ENCODE measurements around the gene CTRB2.
A peak's percentile ranks its signal among the peaks of the same experiment; 100 is the strongest.

CTRB2 gene

DNA sequence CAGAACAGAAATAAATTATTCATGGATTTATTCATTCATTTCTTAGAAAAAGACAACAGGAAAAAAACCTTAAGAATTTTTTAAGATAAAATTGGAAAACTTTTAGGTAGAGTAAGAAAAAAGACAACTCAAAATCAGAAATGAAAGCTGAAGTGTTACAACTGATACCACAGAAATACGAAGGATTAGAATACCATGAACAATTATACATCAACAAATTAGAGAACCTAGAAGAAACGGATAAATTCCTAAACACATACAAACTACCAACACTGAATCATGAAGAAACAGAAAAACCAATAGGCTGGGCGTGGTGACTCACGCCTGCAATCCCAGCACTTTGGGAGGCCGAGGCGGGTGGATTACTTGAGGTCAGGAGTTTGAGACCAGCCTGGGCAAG is 27.8 kb downstream of the CTRB2 start:
- no peak for TF ChIP-seq Cebpa-rat (IDR thresholded peaks at IDR 0.05)
- Histone ChIP-seq H3K27ac (no peak overlapping the region), H3K27me3 (no peaks in the 10 kb centered on the region), H3K4me1 (no peaks in the 10 kb centered on the region), H3K9me3 (replicated peaks in 1 of 11) (peaks cover 44 to 78% (median 48%) of the 10 kb centered on the region in 11 experiments), H3K9ac (no peak overlapping the region), H3K4me2 (no peak overlapping the region), H4K20me1 (no peaks in the 10 kb centered on the region), H3K4me3 (no peak overlapping the region), H3K36me3 (peaks cover 8 to 23% (median 12%) of the 10 kb centered on the region in 11 experiments; a peak in 18 of 22 replicates)

DNA sequence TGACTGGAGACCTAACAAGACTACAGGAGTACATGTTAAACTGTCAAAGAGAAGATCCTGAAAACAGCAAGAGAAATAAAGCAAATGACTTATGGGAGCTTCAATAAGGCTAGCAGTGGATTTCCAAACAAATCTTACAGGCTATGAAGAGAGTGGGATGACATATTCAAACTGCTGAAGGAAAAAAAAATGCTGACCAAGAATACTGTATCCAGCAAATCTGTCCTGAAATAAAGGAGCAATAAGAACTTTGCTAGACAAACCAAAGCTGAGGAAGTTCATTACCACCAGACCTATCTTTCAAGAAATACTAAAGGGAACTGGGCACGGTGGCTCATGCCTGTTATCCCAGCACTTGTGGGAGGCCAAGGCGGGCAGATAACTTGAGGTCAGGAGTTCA is 30.0 kb downstream of the CTRB2 start:
- Histone ChIP-seq H3K9ac (no peak overlapping the region), H3K36me3 (peaks cover 28 to 45% (median 35%) of the 10 kb centered on the region in 11 experiments), H3K4me1 (no peaks in the 10 kb centered on the region), H4K20me1 (no peaks in the 10 kb centered on the region), H3K4me2 (no peak overlapping the region), H3K27ac (no peak overlapping the region), H3K27me3 (no peaks in the 10 kb centered on the region), H3K4me3 (0 out of 20 replicates have a peak overlapping the region, but pooled peaks of 1 of the 10 experiments have one; percentile 2), H3K9me3 (replicated peaks in 1 of 11) (peaks cover 67 to 99% (median 71%) of the 10 kb centered on the region in 11 experiments)
- TF ChIP-seq Cebpa-rat (IDR thresholded peaks at IDR 0.05), result no peak

DNA sequence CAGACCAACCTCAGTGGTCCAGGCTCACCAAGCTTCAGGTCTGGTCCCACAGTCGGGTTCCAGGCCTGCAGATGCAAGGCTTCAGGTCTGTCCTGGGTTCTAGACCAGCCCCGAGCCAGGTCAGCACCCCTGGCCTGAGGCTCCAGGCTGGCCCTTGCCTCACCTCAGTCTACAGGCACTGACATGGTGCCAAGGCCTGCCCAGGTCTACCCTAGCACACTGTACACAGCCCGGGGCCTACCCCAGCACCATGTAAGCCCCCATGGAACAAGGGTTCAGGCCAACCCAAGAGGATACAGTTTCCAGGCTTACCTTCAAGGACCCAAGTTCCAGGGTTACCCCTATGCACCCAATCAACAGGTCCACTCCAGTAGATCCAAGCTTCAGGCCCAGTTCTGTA is 31.9 kb downstream of the CTRB2 start:
- no peak overlapping the region for H3K9ac ChIP-seq

DNA sequence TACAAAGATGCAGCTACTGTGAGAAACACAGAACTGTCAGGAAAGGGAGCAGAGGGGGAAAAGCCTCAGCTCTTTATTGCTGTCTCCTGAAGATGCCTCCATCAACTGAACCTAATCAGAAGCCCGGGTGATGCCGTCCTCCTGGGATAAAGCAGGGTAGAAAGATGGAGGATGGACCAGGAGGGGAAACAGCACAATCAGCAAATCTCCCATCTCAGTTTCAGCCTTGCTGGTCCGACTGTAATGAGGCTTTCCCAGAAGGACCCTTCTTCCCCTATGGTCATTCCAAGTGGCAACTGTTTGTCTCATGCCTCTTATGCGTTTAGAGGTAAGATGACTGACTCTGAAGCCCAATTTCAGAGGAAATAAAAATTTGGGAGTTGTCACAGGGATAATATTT is 34.4 kb downstream of the CTRB2 start:
- no peak overlapping the region for H3K9ac ChIP-seq
- H3K4me1 ChIP-seq, result no peaks in the 10 kb centered on the region
- no peaks in the 10 kb centered on the region for H4K20me1 ChIP-seq
- no peaks in the 10 kb centered on the region; a peak in 1 of 22 replicates for H3K27me3 ChIP-seq
- peaks cover 100% of the 10 kb centered on the region in 11 experiments for H3K9me3 ChIP-seq (replicated peaks in 1 of 11)
- no peak overlapping the region for H3K27ac ChIP-seq
- no peak for TF ChIP-seq Cebpa-rat (IDR thresholded peaks at IDR 0.05)
- no peak overlapping the region for H3K4me2 ChIP-seq
- 0 out of 20 replicates have a peak overlapping the region, but pooled peaks of 1 of the 10 experiments have one; percentile 0 for H3K4me3 ChIP-seq
- H3K36me3 ChIP-seq, result peaks cover 72 to 89% (median 78%) of the 10 kb centered on the region in 11 experiments

More for the DNA sequence above, 31.9 kb downstream of the CTRB2 start:
- Histone ChIP-seq H3K9me3 (replicated peaks in 1 of 11) (peaks cover 85 to 99% (median 89%) of the 10 kb centered on the region in 11 experiments), H4K20me1 (no peaks in the 10 kb centered on the region), H3K36me3 (peaks cover 47 to 64% (median 53%) of the 10 kb centered on the region in 11 experiments), H3K4me2 (no peak overlapping the region), H3K27ac (no peak overlapping the region), H3K4me1 (no peaks in the 10 kb centered on the region), H3K4me3 (peak overlapping the region in 1 of 10 experiments; percentile 3; a peak in 2 of 20 replicates), H3K27me3 (no peaks in the 10 kb centered on the region)
- no peak for TF ChIP-seq Cebpa-rat (IDR thresholded peaks at IDR 0.05)

DNA sequence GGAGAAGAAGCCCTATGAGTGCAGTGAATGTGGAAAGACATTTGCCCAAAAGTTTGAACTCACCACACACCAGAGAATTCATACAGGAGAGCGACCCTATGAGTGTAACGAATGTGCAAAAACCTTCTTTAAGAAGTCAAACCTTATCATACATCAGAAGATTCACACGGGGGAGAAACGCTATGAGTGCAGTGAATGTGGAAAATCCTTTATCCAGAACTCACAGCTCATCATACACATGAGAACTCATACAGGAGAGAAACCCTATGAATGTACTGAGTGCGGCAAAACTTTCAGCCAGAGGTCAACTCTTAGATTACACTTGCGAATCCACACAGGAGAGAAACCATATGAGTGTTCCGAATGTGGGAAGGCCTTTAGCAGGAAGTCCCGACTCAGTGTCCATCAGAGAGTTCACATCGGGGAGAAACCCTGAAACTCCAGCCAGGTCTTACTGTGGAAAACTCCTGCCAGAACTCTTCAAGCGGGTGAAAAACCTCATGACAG is 37.0 kb downstream of the CTRB2 start:
- Histone ChIP-seq H3K4me2 (no peak overlapping the region), H3K9me3 (replicated peaks in 1 of 11) (peaks cover 100% of the 10 kb centered on the region in 11 experiments), H3K9ac (no peak overlapping the region), H3K4me1 (no peaks in the 10 kb centered on the region), H4K20me1 (no peaks in the 10 kb centered on the region), H3K36me3 (peaks cover 94 to 100% (median 98%) of the 10 kb centered on the region in 11 experiments), H3K27me3 (no peaks in the 10 kb centered on the region; a peak in 1 of 22 replicates), H3K4me3 (peak overlapping the region in 8 of 10 experiments; percentile 14 to 48 (median 36); a peak in 12 of 20 replicates), H3K27ac (no peak overlapping the region)
- TF ChIP-seq Cebpa-rat (IDR thresholded peaks at IDR 0.05), result no peak

DNA sequence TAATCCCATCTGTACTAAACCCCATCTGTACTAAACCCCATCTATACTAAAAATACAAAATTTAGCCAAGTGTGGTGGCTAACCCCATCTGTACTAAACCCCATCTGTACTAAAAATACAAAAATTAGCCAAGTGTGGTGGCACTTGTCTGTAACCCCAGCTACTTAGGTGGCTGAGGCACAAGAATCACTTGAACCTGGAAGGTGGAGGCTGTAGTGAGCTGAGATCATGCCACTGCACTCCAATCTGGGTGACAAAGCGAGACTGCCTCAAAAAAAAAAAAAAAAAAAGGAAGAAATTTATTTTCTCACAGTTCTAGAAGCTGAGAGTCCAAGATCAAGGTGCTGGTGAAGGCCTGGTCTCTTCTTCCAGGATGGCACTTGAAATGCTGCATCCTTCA is 46.6 kb downstream of the CTRB2 start:
- no peak for TF ChIP-seq Cebpa-rat (IDR thresholded peaks at IDR 0.05)
- Histone ChIP-seq H3K4me3 (no peak overlapping the region), H3K9me3 (replicated peaks in 1 of 11) (peaks cover 94 to 98% (median 97%) of the 10 kb centered on the region in 11 experiments), H3K36me3 (peaks cover 91 to 98% (median 96%) of the 10 kb centered on the region in 11 experiments), H4K20me1 (no peaks in the 10 kb centered on the region), H3K27ac (no peak overlapping the region), H3K4me2 (0 out of 22 replicates have a peak overlapping the region, but pooled peaks of 2 of the 11 experiments have one; percentile 8 to 15), H3K27me3 (no peaks in the 10 kb centered on the region), H3K9ac (no peak overlapping the region), H3K4me1 (peaks cover 0 to 9% (median 0%) of the 10 kb centered on the region in 10 experiments; a peak in 3 of 20 replicates)

All from BLaER1 treated with 17β-estradiol and CSF1 and Interleukin-3, amounts not matched to agents 10 nM and 100 nM (cell line).